Kasumi-1 (cell line): ENCODE measurements around the gene SAA2.
A peak's percentile ranks its signal among the peaks of the same experiment; 100 is the strongest.
"Not testable (repeated sequence)": the region's sequence is repeated elsewhere in the genome, so short reads cannot be mapped to it uniquely, and the experiment has no call there.

Experiments
- DNase-seq, 2 experiments: peaks; one replicate each; lab custom pipeline; 2025; lab: John Stamatoyannopoulos, UW

The SAA2 gene

DNA sequence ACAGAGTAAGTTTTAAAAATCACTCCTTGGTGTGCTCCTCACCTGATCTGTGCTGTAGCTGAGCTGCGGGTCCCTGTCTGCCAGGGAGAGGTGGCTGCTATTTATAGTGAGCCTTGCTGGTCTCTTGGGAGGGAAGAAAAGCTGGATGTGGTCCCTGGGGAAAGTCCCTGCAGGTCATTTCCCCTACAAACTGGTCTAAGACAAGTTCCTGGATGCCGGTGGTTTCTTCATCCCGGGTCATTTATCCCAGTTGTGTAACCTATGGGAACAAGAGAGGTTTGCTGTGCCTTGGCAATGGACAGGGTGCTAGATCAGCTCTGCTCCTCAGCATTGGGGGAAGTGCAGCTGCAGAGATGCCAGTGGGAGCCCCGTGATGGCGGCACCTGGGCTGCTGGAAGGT, at the start of gene SAA2:
Gene SAA2, minus strand, starts transcription at position 108 of the 400 bp plus-strand sequence. CDS start 657 bp downstream, outside the sequence.
- DNase-seq: no peak

DNA sequence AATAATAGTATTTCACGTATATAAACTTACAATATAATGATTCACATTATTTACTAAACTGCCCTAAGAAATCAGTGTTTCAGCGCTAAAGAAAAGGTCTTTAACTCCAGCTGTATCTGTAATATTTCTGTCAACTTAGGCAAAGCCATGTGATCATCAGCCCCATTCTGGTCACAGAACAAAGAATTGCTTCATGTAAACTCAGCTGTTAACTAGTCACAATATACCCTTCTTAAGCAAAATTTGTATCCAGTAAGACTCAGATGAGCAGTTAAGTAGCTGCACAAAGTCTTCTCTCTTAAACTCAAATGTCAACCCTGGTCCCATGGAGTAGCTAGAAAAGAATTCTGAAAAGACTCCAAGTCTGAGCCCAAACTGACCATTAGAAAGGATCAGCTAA, 46.8 kb upstream of the SAA2 start:
- no peak for DNase-seq

DNA sequence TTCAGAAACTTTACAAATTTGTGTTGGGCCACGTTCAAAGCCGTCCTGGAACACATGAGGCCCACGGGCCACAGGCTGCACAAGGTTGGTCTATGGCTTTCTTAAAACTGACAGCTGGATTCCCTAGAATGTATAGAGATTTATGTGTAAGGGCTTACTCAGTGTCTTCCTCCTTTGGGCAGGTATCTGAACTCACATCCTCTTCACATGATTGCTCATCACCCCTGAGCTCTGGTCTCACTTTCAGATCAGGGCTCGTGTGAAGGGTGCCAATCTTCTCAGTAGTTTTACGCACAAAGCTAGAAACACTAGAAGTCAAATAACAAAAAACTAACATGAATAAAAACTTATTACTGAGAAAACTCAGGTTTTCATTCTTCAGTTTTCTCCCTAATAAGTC, 46.4 kb upstream of the SAA2 start:
- DNase-seq: no peak

DNA sequence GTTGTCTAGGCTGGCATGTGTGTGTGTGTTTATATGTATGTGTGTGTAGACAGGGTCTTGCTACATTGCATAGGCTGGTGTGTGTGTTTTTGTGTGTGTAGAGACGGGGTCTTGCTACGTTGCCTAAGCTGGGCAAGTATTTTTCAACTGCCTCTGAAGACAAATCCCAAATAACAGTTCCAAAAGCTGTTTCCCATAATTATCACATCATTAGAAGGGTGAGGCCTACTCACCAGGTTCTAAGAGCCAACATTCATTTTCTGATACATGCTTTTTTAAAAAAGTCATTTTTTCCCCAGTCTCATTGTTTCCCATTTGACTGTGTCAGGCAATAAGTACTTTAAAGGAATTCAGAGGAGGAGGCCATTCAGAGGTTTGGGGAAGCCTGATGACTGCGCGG, 40.4 kb upstream of the SAA2 start:
- DNase-seq: no peak

DNA sequence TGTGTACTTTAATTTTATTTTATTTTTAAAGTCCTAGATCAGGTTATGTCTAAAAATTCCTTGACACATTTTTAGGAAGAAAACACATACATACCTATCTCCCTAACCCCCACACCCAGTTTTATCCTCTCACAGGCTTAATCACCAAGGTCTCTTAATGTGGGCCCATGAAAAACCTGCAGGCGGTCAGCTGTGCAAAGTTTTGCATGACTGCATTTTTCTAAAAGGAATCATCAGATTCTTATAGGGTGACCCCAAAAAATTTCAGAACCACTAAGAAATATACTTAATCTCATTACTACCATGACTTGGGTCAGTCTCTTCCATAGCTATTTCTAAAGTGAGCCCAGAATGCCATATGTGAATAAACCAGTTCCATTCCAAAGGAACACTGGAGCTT, 37.4 kb upstream of the SAA2 start:
- no peak for DNase-seq

DNA sequence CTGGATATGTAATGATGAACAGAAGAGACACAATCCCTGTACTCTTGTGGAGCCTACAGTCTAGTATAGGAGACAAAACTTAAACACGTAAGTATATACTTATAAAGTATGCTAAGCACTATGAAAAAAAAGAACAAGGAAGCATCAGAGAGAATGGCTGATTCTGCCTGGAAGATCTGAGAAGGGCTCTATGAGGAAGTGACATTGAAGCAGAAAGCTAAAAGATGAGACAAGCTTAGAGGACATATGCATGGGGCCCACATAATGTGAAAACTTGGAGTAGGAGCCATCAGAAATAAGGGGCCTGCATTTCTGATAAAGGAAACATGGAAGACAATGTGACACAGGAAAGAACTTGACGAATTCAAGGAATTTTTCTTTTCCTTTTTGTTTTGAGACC, 34.2 kb upstream of the SAA2 start:
- DNase-seq: no peak

DNA sequence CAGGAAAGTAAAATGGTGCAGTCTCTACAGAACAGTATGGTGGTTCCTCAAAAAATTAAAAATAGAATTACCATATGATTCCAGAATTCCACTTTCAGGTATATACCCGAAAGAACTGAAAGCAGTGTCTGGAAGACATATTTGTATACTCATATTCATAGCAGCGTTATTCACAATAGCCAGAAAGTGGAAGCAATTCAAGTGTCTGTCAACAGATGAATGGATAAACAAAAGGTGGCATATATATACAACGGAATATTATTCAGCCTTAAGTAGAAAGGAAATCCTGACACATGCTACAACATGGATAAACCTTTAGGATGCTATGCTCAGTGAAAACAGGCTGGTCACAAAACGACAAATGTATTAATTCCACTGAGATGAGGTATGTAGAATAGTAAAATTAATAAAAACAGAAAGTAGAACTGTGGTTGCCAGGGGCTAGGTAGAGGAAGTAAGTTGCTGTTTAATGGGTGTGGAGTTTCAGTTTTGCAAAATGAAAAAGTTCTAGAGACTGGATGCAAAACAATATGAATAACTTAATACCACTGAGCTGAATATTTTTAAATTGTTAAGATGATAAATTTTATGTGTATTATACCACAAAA, 32.1 kb upstream of the SAA2 start:
- no peak for DNase-seq

DNA sequence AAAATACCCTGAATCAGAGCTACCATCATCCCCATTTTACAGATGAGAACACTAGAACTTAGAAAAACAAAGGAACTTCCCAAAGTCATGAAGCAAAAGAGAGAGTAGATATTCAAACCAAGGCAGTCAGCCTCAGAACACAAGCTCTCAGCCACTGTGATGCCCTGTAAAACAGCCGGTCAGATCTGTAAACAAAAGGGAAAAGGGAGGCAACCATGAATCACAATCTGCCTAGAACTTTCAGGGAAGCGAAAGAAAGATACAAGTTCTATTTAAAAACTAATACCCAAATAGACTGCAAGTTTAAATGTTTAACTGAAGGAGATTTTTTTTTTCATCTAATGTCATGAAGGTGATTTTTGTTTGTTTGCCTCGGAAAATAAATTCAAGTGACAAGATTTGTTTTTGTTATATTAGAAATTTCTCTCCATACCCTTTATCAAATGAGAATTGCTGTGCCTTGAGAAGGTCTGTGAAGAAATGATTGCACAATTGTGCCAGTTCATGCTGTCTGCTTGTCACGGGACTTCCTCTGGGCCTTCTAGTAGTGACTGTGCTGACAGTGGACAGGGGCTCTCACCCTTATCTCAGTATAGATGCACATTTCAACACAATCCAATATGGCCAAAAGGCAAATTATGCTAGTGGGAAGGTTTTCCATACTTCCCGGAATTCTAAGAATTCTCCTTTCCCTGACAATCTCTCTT, 29.2 kb upstream of the SAA2 start:
- peak in 1 of 2 experiments; percentile 11 for DNase-seq

DNA sequence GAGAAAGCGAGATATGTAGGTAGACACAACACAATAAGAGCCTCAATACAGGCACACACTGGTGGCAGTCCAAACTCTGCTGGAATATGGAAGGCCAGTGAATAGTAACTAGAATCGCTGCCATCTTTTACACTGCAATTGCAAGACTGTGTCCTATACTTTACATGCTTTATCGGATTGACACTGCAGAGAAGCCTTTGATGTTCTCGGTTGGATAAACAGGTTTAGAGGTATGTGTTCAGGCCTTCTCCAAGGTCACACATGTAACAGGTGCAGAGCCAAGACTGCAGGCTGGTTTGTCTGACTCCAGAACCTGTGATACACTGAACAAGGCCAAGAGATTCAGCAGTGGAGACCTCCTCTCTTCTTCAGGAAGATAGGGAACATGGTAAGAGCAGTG, 22.7 kb upstream of the SAA2 start:
- no peak for DNase-seq

DNA sequence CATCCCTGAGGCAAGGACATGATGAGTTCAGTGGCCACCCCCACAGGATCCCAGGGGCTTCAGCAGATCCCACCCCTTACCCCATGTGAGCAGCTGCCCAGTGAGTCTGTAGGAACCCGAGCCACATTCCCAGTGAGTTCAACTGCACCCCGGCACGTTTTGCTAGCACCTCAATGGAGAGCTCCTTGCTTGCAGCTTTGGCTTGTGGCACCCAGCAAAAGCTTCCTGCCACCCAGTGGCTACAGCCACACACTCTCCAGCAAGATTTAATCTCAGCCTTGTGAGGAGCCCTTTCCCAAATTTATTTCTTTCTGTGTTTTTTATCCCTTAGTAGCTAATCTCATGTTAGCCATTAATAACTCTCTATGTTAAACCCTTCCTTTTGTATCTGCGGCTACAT, 21.6 kb upstream of the SAA2 start:
- no peak for DNase-seq

DNA sequence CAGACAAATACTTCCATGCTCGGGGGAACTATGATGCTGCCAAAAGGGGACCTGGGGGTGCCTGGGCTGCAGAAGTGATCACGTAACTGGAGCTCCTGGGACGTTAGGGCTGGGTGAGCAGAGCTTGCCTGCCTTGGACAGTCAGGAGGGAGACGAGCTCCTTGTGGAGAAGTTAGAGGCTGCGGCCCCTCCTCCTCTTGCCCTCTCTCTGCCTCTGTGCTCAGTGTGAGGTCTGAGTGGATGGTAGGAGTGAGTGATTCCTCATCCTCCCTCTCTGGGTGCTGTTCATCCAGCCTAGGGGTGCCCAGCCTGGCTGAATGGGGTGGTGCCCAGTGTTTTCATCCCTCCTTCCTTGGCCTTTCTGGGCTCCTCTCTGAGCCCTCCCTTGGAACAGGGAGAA, 20.8 kb upstream of the SAA2 start:
- DNase-seq: not testable (repeated sequence)

DNA sequence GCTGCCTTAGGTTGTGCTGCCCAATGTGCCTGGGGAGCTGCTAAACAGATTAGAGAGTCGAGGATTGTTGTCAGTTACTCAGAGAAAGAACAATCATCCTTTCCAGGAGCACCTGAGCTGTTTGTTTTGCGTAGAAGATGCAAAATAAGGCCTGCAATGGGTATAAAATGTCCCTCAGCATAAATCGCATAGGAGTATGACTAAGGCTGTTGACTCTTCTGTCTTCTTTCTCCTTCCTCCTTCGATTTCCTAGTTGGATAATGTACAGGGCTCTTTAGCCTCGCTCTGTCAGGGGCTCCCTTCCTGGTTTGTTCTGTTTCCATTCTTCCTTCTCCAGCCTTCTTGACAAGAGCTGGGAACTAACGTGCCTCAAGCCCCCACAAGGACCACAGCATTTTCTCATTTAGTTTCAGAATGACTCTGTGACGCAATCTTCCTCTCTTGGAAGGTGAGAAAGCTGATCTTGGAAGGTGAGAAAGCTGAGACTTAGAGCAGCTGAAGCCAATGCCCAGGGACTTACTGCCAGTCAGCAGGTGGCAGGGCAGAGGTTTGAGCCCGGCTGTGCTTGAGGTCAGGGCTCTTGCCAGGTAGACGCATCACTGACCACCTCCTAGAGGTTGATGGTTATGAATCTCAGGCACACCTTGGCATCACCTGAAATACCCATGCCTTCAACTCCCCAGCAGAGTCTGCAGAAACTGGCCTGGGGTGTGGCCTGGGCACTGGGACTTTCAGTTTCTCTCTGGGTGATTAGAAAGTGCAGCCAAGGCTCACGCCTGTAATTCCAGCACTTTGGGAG, 19.1 kb upstream of the SAA2 start:
- DNase-seq: not testable (repeated sequence)

DNA sequence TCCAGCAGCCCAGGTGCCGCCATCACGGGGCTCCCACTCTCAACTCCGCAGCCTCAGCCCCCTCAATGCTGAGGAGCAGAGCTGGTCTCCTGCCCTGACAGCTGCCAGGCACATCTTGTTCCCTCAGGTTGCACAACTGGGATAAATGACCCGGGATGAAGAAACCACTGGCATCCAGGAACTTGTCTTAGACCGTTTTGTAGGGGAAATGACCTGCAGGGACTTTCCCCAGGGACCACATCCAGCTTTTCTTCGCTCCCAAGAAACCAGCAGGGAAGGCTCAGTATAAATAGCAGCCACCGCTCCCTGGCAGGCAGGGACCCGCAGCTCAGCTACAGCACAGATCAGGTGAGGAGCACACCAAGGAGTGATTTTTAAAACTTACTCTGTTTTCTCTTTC, 17.5 kb upstream of the SAA2 start, which contains the start of gene SAA1:
Gene SAA1, plus strand, starts transcription at position 316 of the 400 bp plus-strand sequence. CDS start 624 bp downstream, outside the sequence.
- no peak for DNase-seq

DNA sequence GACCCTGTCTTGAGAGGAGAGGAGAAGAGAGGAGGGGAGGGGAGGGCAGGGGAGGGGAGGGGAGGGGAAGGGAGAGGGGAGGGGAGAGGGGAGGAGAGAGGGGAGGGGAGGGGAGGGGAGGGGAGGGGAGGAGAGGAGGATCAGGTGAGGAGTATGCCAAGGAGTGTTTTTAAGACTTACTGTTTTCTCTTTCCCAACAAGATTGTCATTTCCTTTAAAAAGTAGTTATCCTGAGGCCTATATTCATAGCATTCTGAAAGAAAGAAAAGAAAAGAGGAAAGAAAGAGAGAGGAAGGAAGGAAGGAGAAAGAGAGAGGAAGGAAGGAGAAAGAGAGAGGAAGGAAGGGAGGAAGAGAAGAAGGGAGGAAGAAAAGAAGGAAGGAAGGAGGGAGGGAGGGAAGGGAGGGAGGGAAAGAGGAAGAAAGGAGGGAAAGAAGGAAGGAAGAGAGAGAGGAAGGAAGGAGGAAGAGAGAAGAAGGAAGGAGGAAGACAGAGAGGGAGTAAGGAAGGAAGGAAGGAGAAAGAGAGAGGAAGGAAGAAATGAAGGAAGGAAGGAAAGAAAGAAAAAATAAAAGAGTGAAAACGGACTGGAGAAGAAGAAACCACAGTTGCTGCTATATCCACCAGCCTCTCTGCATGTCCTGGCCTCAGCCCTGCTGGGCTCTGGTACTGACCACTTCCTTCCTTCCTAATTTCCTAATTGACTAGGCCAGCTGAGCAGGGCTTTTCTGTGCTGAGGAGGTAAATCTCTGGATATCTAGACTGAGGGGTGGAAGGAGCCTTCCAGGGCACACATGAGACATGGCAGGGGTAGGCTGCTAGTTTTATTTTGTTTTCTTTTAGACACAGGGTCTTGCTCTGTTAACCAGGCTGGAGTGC, 16.4 kb upstream of the SAA2 start:
- no peak for DNase-seq

DNA sequence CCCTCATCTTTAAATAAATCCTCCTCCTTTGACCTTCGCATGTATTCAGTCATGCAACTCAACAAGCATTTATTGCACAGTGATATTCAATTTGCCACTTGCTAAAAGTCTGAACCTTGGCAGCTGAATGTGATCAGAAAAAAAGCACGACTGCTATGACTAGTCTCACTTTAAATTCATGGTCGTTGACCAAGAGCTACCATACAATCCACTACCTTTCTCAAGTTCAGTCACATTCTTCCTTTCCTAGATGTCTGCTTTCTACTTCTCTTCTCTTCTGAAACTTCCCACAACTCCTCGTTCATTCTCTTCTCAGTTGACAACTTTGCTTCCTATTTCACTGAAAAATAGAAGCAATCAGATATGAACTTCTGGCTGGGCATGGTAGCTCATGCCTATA, 15.6 kb upstream of the SAA2 start:
- DNase-seq: no peak

DNA sequence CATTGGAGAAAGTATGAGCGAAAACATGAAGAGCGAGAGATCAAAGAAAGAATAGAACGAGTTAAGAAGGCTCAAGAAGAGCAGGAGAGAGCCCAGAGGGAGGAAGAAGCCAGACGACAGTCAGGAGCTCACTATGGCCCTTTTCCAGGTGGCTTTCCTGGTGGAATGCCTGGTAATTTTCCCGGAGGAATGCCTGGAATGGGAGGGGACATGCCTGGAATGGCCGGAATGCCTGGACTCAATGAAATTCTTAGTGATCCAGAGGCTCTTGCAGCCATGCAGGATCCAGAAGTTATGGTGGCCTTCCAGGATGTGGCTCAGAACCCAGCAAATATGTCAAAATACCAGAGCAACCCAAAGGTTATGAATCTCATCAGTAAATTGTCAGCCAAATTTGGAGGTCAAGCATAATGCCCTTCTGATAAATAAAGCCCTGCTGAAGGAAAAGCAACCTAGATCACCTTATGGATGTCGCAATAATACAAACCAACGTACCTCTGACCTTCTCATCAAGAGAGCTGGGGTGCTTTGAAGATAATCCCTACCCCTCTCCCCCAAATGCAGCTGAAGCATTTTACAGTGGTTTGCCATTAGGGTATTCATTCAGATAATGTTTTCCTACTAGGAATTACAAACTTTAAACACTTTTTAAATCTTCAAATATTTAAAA, 14.3 kb upstream of the SAA2 start:
- not testable (repeated sequence) for DNase-seq

DNA sequence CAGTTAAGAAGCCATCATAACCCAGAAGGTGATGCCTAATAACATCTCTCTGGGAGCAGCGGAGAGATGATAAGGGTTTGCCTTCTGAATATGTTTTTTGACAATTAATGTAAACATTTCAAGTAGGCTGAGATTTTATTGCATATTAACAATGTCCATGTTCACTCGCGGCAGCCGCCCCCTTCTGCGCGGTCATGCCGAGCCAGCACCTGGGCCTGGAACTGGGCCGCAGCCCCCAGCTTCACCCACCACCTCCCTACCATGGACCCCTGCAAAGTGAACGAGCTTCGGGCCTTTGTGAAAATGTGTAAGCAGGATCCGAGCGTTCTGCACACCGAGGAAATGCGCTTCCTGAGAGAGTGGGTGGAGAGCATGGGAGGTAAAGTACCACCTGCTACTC, 13.3 kb upstream of the SAA2 start:
- no peak for DNase-seq

DNA sequence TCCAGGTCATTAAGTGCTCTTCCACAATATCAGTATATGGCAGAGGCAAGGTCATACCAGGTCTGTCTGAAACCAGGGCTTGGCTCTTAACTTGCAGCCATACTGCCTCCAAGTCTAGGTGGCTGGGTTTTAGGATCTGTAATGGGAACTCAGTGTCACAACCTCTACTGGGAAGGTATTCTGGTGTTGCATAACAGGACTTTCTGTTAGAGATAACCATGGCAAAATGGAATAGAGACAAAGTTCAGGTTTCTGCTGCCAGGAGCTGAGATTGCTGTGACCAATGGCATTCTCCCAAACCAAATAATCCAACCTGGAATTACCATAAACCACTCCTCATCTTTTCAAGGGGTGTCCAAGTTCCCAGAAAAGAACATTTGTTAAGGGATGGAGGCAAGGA, 10.8 kb upstream of the SAA2 start:
- DNase-seq: no peak

DNA sequence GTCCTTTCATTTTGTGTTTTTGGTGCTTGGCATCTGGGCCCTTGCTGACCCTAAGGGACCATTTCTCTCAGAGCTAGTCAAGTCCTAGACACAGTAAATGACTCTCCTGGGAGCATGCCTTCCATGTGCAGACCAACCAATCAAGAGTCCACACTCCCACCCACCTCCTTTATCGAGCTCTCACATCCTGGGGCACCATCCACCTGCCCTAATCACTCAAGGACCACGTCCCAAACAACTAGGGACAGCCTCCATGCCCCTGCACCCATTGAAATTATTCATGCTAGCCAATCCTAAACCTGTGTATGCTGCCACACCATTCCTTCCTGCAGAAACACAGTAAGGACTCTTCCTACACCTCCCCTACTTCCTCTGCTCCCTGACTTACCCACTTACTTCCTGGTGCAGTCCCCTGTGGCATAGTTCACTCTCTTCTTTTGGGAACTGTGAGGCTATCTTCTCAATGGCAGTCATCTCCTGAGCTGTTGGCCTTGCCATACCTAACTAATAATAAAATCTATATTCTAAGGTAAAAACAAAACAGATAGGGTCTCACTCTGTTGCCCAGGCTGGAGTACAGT, 6.4 kb upstream of the SAA2 start:
- no peak for DNase-seq

DNA sequence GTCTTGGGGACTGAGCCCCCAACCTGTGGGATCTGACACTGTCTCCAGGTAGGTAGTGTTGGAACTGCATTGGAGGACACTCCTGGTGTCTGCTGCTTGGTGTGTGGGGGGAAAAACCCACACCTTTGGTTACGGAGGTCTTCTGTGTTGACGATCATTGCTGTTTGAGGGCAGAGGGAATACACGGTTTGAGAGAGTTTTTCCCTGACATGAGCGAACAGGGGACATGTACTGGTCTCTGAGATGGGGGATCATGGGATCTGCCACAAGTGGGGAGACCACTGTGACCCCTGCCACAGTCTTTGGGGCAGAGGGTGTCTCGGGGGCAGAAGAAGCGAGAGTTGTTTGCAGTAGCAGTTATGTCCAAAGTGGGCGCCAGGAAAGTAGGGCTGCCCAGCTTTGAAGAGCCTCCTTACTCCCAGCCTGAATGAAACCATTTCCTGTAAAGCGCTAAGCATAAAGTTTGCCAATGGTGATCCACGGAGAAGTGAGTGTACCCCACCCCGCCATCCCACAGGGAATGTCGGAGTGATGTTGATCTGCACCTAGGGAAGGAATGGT, 5.4 kb upstream of the SAA2 start:
- no peak for DNase-seq

DNA sequence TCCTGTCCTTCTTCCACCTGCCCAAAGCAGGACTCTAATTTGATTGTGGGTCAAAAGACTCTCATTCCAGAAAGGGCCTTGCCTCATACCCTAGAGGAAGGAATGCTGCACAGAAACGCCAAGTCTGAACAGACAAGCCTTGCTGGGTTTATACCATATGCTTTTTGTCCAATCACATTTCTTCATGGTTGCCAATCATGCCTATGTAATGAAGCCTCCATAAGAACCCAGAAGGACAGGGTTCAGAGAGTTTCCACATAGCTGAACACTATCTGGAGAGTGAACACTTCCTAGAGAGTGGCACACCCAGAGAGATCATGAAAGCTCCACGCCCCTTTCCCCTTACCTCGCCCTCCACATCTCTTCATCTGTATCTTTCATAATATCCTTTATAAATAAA, 4.8 kb upstream of the SAA2 start:
- no peak for DNase-seq
